ENCODE measurements around the gene STAC3. TPM values are rescaled to one million over a fixed set of nuclear protein-coding genes. Genes with fewer than 3 reads are reported as not detected.

STAC3 gene
- total and polyA plus RNA-seq, 8 donors: 2.9 to 5.1 (median 3.4) TPM

- no peaks in the 10 kb centered on the region for H3K9me3 ChIP-seq
- peak overlapping the region in 1 of 2 donors; percentile 51 for H3K4me3 ChIP-seq
- H3K36me3 ChIP-seq: no peaks in the 10 kb centered on the region
- ATAC-seq (no peak), DNase-seq (peak in 1 of 4 donors; percentile 71)
- no peak overlapping the region for H3K27ac ChIP-seq
- intact Hi-C loops (cut with DNase I): no loop called here
- no peak for TF ChIP-seq CTCF (IDR thresholded peaks at IDR 0.05)
- H3K27me3 ChIP-seq: peaks cover 51 to 91% of the 10 kb centered on the region in 2 donors
- H3K4me1 ChIP-seq: peaks cover 38 to 75% of the 10 kb centered on the region in 2 donors
Measured at GRCh38 chr12:57240926-57241401, 10.0 kb downstream of the STAC3 start.

DNA sequence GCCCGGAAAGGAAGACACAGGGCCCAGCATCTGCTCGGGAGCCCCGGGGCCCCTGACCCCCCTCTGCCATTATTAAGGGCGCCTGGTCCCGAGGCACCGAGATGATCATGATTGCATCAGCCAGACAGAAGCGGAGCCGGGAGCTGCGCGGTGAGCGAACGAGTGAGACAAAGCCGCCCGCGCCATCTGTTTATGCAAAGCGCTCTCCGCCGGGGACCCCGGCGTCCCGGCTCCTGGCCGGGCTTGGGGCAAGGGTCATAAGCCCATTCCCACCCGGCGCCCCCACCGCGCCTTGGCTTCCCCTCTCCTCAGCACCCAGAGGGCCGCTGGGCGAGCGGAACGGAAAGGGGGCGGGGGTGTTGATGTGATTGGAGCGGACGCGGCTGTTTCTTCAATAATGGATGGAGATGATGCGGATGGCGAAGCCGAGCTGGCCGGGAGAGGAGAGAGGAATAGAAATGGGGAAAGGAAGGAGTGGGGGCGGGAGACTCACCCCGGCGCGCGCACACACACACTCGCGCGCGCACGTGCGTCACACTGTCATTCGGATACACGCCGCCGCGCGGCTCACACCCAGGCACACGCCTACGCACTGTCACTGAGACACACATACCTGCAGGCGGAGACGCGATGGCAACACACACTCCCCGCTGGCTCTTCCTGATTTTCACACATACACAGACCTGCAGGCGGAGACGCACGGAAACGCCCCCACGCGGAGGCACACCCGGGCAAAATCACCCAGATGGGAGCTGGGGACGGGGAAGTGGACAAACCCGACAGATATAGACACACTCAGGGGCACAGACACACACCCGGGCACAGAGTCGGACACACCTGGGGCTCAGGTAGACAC, 10.7 kb downstream of the STAC3 start:
- ATAC-seq: peak; percentile 4
- peak in 2 of 4 donors; percentile 64 to 86 for DNase-seq
- Histone ChIP-seq H3K36me3 (peaks cover 0 to under 1% of the 10 kb centered on the region in 2 donors), H3K9me3 (no peaks in the 10 kb centered on the region), H3K4me3 (peak overlapping the region; percentile 34 to 51), H3K4me1 (peaks cover 38 to 82% of the 10 kb centered on the region in 2 donors), H3K27me3 (peaks cover 51 to 98% of the 10 kb centered on the region in 2 donors), H3K27ac (no peak overlapping the region)
- TF ChIP-seq CTCF (IDR thresholded peaks at IDR 0.05): no peak
- intact Hi-C loops (cut with DNase I): no loop called here

- no peak for DNase-seq
- intact Hi-C loops (cut with DNase I): no loop called here
- Histone ChIP-seq H3K4me1 (peaks cover 38 to 84% of the 10 kb centered on the region in 2 donors), H3K27ac (no peak overlapping the region), H3K27me3 (peaks cover 51 to 97% of the 10 kb centered on the region in 2 donors), H3K36me3 (peaks cover 0 to 7% of the 10 kb centered on the region in 2 donors), H3K4me3 (peak overlapping the region; percentile 34 to 51), H3K9me3 (no peaks in the 10 kb centered on the region)
- TF ChIP-seq CTCF (IDR thresholded peaks at IDR 0.05): no peak
- ATAC-seq: no peak
Measured at GRCh38 chr12:57239587-57240065, 11.4 kb downstream of the STAC3 start.

DNA sequence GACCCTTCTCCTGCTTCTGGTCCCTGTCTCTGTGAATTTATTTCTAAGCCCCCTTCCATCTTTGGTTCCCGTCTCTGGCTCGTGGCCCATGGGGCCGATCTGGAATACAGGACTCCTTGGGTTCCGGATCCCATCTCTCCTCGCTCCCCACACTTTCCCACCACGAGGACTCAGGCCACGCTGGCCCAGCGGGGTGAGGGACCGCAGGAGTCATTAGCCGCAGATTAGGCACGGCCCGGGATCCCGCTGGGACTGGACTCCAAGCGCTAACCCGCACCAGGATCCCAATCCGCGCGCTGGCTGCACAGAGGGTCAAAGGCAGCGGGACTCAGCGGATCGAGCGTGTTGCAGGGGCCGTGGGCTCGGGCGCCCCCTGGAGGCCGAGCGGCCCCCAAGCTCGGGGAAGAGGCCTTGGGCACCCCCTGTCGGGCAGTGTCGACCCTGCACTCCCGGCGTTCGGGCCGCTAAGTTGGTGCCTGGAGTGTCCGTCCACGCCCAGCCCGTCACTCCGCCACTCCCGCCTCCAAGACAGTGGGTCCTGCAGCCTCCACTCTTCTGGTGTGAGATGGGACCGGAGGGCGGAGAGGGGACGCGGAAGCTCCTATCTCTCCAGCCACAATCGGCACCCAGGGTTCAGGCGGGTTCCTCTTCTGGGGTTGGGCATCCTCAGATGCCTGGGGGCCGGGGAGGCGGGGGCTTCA, 12.0 kb downstream of the STAC3 start:
- peak overlapping the region; percentile 36 to 51 for H3K4me3 ChIP-seq
- H3K36me3 ChIP-seq: peaks cover 0 to 14% of the 10 kb centered on the region in 2 donors
- H3K9me3 ChIP-seq: no peaks in the 10 kb centered on the region
- peak; percentile 100 for TF ChIP-seq CTCF (IDR thresholded peaks at IDR 0.05)
- peaks cover 51 to 91% of the 10 kb centered on the region in 2 donors for H3K27me3 ChIP-seq
- DNase-seq (peak; percentile 82 to 98 (median 90)), ATAC-seq (peak; percentile 91)
- intact Hi-C loops (cut with DNase I): no loop called here
- peaks cover 38 to 81% of the 10 kb centered on the region in 2 donors for H3K4me1 ChIP-seq
- no peak overlapping the region for H3K27ac ChIP-seq

Measured in left lung (tissue), 10 donors.